OCI-LY3 (cell line): ENCODE data around the gene CNTN1.

Experiments
- EZH2phosphoT487 ChIP-seq: fragments of 200-600 bp; shearing (Covaris generic); IDR thresholded peaks from 2 replicates; pipeline ENCODE4 v1.6.1; 2018; ENCODE audit warnings: antibody characterized with exemption, mixed run types, low read depth
- TF ChIP-seq, protein P1 (sequence below): fragments of 200-600, 300-600 bp; sonication (generic); IDR thresholded peaks from 2 replicates; pipeline ENCODE4 v1.5.1; 2014; ENCODE audit warnings: antibody characterized with exemption, low read length, low read depth

DNA sequence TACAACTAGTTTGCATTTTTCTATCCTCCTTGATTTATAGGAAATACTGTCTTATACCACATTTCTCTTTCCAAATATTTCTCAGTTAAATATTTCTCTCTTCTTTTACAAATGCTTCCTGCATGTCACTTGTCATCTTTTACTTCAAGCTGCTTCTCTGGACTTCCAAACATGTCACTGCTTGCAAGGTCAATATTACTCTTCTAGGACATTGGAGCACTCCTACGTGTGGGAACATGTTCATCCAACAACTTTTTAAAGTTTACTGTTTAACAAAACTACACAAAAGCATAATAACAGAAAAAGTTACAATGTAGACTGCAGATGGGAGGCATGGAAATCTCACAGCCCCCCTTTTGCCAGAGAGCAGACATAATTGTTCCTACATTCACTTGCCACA is 28.5 kb upstream of the CNTN1 start:
- TF ChIP-seq, protein P1, sequence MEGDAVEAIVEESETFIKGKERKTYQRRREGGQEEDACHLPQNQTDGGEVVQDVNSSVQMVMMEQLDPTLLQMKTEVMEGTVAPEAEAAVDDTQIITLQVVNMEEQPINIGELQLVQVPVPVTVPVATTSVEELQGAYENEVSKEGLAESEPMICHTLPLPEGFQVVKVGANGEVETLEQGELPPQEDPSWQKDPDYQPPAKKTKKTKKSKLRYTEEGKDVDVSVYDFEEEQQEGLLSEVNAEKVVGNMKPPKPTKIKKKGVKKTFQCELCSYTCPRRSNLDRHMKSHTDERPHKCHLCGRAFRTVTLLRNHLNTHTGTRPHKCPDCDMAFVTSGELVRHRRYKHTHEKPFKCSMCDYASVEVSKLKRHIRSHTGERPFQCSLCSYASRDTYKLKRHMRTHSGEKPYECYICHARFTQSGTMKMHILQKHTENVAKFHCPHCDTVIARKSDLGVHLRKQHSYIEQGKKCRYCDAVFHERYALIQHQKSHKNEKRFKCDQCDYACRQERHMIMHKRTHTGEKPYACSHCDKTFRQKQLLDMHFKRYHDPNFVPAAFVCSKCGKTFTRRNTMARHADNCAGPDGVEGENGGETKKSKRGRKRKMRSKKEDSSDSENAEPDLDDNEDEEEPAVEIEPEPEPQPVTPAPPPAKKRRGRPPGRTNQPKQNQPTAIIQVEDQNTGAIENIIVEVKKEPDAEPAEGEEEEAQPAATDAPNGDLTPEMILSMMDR, result no peak
- no peak for TF ChIP-seq EZH2phosphoT487
